H1 (cell line): ENCODE results near the gene TPM1. TPM values are rescaled to one million over a fixed set of nuclear protein-coding genes. Genes with fewer than 3 reads are reported as not detected.

Experiments
- BACH1 ChIP-seq: IDR thresholded peaks from 2 replicates; pipeline ENCODE4 v1.6.1; 2012; ENCODE audit warnings: low read length, improper control_type of control experiment
- KDM4A ChIP-seq: IDR thresholded peaks from one replicate; pipeline ENCODE4 v1.7.1; 2012; ENCODE audit warnings: low read depth, mild to moderate bottlenecking, moderate library complexity, low read length, inconsistent platforms; ENCODE audit not compliant: severe bottlenecking
- polyA plus RNA-seq, 7 experiments: library from polyadenylated mRNA; depleted of rRNA in 3 of 7; stranded (reverse) in 5 of 7; unstranded in 2 of 7; fragments of >200 nt in 5 of 7; fragments of 200-250 nt in 2 of 7; gene quantifications; 1 replicate in 5 of 7; 2 replicates in 1 of 7; 4 replicates in 1 of 7; pipeline versions ENCODE4 v1.2.1 to v1.2.3, GENCODE V29; 2011 to 2013; ENCODE audit warnings: missing spikeins in 2 of 7, mixed read lengths in 2 of 7
- total RNA-seq: library from RNA; stranded (reverse); fragmentation: NEBNext Ultra II Directional; extraction: Animal tissue kit (Norgen Biotek cat#: 25700); gene quantifications from 2 replicates; pipeline ENCODE4 v1.2.1, GENCODE V29; 2021
- TF ChIP-seq, protein P1 (sequence below): fragments of 300-600 bp; sonication (generic); IDR thresholded peaks from 2 replicates; pipeline ENCODE4 v1.7.1; 2012; ENCODE audit warnings: low read length, moderate library complexity, mild to moderate bottlenecking, inconsistent platforms; ENCODE audit not compliant: insufficient replicate concordance

The TPM1 gene
- total and polyA plus RNA-seq, 2 of the 8 experiments (the other 6 are each of a cell fraction or from before 2014, with no cell fraction given) = 258 to 579 TPM

- TF ChIP-seq, protein P1, sequence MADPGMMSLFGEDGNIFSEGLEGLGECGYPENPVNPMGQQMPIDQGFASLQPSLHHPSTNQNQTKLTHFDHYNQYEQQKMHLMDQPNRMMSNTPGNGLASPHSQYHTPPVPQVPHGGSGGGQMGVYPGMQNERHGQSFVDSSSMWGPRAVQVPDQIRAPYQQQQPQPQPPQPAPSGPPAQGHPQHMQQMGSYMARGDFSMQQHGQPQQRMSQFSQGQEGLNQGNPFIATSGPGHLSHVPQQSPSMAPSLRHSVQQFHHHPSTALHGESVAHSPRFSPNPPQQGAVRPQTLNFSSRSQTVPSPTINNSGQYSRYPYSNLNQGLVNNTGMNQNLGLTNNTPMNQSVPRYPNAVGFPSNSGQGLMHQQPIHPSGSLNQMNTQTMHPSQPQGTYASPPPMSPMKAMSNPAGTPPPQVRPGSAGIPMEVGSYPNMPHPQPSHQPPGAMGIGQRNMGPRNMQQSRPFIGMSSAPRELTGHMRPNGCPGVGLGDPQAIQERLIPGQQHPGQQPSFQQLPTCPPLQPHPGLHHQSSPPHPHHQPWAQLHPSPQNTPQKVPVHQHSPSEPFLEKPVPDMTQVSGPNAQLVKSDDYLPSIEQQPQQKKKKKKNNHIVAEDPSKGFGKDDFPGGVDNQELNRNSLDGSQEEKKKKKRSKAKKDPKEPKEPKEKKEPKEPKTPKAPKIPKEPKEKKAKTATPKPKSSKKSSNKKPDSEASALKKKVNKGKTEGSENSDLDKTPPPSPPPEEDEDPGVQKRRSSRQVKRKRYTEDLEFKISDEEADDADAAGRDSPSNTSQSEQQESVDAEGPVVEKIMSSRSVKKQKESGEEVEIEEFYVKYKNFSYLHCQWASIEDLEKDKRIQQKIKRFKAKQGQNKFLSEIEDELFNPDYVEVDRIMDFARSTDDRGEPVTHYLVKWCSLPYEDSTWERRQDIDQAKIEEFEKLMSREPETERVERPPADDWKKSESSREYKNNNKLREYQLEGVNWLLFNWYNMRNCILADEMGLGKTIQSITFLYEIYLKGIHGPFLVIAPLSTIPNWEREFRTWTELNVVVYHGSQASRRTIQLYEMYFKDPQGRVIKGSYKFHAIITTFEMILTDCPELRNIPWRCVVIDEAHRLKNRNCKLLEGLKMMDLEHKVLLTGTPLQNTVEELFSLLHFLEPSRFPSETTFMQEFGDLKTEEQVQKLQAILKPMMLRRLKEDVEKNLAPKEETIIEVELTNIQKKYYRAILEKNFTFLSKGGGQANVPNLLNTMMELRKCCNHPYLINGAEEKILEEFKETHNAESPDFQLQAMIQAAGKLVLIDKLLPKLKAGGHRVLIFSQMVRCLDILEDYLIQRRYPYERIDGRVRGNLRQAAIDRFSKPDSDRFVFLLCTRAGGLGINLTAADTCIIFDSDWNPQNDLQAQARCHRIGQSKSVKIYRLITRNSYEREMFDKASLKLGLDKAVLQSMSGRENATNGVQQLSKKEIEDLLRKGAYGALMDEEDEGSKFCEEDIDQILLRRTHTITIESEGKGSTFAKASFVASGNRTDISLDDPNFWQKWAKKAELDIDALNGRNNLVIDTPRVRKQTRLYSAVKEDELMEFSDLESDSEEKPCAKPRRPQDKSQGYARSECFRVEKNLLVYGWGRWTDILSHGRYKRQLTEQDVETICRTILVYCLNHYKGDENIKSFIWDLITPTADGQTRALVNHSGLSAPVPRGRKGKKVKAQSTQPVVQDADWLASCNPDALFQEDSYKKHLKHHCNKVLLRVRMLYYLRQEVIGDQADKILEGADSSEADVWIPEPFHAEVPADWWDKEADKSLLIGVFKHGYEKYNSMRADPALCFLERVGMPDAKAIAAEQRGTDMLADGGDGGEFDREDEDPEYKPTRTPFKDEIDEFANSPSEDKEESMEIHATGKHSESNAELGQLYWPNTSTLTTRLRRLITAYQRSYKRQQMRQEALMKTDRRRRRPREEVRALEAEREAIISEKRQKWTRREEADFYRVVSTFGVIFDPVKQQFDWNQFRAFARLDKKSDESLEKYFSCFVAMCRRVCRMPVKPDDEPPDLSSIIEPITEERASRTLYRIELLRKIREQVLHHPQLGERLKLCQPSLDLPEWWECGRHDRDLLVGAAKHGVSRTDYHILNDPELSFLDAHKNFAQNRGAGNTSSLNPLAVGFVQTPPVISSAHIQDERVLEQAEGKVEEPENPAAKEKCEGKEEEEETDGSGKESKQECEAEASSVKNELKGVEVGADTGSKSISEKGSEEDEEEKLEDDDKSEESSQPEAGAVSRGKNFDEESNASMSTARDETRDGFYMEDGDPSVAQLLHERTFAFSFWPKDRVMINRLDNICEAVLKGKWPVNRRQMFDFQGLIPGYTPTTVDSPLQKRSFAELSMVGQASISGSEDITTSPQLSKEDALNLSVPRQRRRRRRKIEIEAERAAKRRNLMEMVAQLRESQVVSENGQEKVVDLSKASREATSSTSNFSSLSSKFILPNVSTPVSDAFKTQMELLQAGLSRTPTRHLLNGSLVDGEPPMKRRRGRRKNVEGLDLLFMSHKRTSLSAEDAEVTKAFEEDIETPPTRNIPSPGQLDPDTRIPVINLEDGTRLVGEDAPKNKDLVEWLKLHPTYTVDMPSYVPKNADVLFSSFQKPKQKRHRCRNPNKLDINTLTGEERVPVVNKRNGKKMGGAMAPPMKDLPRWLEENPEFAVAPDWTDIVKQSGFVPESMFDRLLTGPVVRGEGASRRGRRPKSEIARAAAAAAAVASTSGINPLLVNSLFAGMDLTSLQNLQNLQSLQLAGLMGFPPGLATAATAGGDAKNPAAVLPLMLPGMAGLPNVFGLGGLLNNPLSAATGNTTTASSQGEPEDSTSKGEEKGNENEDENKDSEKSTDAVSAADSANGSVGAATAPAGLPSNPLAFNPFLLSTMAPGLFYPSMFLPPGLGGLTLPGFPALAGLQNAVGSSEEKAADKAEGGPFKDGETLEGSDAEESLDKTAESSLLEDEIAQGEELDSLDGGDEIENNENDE = no peak
- TF ChIP-seq BACH1 = no peak
- TF ChIP-seq KDM4A = no peak
- TF ChIP-seq, all 59 proteins: peak for 0
These were observed 23.9 kb upstream of the TPM1 start (continued) for GRCh38 chr15:63018639-63019038.
